Ishikawa (cell line): ENCODE data around the gene LRIF1.

Experiments used
- CEBPB ChIP-seq: IDR thresholded peaks from 2 replicates; pipeline ENCODE4 v1.6.1; 2012
- EGR1 ChIP-seq: IDR thresholded peaks from 2 replicates; pipeline ENCODE4 v1.6.1; 2012
- EP300 ChIP-seq: IDR thresholded peaks from 2 replicates; pipeline ENCODE4 v1.6.1; 2012; ENCODE audit warnings: borderline replicate concordance
- FOXM1 ChIP-seq: IDR thresholded peaks from 2 replicates; pipeline ENCODE4 v1.6.1; 2012; ENCODE audit warnings: low read depth, borderline replicate concordance
- RAD21 ChIP-seq: IDR thresholded peaks from 2 replicates; pipeline ENCODE4 v1.6.1; 2012; ENCODE audit warnings: low read depth
- TAF1 ChIP-seq: IDR thresholded peaks from 2 replicates; pipeline ENCODE4 v1.6.1; 2012; ENCODE audit warnings: low read depth, mild to moderate bottlenecking
- TCF12 ChIP-seq: IDR thresholded peaks from 2 replicates; pipeline ENCODE4 v1.6.1; 2012; ENCODE audit warnings: low read depth
- TEAD4 ChIP-seq: IDR thresholded peaks from 2 replicates; pipeline ENCODE4 v1.6.1; 2012
- YY1 ChIP-seq: IDR thresholded peaks from 2 replicates; pipeline ENCODE4 v1.6.1; 2012; ENCODE audit warnings: low read depth
- ZBTB7A ChIP-seq: IDR thresholded peaks from 2 replicates; pipeline ENCODE4 v1.6.1; 2012; ENCODE audit warnings: low read depth
- TF ChIP-seq, protein P1 (sequence below): IDR thresholded peaks from 2 replicates; pipeline ENCODE4 v1.6.1; 2012; ENCODE audit warnings: low read depth, mild to moderate bottlenecking
- TF ChIP-seq, protein P2 (sequence below): IDR thresholded peaks from 2 replicates; pipeline ENCODE4 v1.6.1; 2012

DNA sequence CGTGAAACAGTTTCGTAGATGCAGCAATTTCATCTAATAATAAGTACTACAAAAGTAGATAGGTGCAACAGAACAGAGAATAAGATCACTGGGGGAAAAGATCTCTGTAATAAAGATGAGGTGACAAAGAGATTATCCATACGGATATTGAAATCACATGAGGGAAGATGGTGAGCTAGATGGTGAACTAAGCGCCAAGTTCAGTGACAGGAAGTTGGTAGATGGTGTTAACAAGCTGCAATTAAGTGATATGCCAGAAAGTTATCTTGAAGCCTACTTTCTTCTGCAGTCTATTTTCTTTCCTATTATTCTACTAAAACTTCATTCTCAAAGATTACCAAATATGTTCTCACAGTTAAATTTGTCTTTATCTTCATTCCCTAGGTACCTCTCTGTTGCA is 7.1 kb downstream of the LRIF1 start:
- TF ChIP-seq TCF12 (no peak), YY1 (no peak), FOXM1 (no peak), EP300 (no peak), TEAD4 (no peak), CEBPB (no peak), RAD21 (no peak), TAF1 (no peak), EGR1 (no peak), ZBTB7A (no peak)
- TF ChIP-seq, protein P1, sequence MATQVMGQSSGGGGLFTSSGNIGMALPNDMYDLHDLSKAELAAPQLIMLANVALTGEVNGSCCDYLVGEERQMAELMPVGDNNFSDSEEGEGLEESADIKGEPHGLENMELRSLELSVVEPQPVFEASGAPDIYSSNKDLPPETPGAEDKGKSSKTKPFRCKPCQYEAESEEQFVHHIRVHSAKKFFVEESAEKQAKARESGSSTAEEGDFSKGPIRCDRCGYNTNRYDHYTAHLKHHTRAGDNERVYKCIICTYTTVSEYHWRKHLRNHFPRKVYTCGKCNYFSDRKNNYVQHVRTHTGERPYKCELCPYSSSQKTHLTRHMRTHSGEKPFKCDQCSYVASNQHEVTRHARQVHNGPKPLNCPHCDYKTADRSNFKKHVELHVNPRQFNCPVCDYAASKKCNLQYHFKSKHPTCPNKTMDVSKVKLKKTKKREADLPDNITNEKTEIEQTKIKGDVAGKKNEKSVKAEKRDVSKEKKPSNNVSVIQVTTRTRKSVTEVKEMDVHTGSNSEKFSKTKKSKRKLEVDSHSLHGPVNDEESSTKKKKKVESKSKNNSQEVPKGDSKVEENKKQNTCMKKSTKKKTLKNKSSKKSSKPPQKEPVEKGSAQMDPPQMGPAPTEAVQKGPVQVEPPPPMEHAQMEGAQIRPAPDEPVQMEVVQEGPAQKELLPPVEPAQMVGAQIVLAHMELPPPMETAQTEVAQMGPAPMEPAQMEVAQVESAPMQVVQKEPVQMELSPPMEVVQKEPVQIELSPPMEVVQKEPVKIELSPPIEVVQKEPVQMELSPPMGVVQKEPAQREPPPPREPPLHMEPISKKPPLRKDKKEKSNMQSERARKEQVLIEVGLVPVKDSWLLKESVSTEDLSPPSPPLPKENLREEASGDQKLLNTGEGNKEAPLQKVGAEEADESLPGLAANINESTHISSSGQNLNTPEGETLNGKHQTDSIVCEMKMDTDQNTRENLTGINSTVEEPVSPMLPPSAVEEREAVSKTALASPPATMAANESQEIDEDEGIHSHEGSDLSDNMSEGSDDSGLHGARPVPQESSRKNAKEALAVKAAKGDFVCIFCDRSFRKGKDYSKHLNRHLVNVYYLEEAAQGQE: no peak
- TF ChIP-seq, protein P2, sequence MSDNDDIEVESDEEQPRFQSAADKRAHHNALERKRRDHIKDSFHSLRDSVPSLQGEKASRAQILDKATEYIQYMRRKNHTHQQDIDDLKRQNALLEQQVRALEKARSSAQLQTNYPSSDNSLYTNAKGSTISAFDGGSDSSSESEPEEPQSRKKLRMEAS: no peak
